Hepatocyte (in vitro differentiated cells): ENCODE data around the gene BCL2L12. TPM values are rescaled to one million over a fixed set of nuclear protein-coding genes. Genes with fewer than 3 reads are reported as not detected.

ENCODE experiments used
- DNase-seq: peaks from one replicate; pipeline ENCODE4 v3.0.0-alpha.2; 2016; ENCODE audit warnings: low spot score
- H2AFZ ChIP-seq: fragments of 200-600 bp; sonication (generic); 2 replicates; pipeline ENCODE4 v1.6.0; 2016; ENCODE audit warnings: antibody characterized with exemption, mild to moderate bottlenecking
- H3K27ac ChIP-seq: fragments of 200-600 bp; sonication (generic); 2 replicates; pipeline ENCODE4 v1.5.1; 2016; ENCODE audit warnings: mild to moderate bottlenecking
- H3K27me3 ChIP-seq: fragments of 200-600 bp; sonication (generic); 2 replicates; pipeline ENCODE4 v1.6.1; 2016
- H3K36me3 ChIP-seq: fragments of 200-600 bp; sonication (generic); replicated peaks from 2 replicates; pipeline ENCODE4 v1.5.1; 2016; ENCODE audit warnings: low read depth; ENCODE audit not compliant: insufficient read depth
- H3K4me1 ChIP-seq: fragments of 200-600 bp; sonication (generic); 2 replicates; pipeline ENCODE4 v1.5.1; 2016; ENCODE audit warnings: mild to moderate bottlenecking, moderate library complexity; ENCODE audit not compliant: insufficient read depth
- H3K4me2 ChIP-seq: fragments of 200-600 bp; sonication (generic); 2 replicates; pipeline ENCODE4 v1.6.0; 2016
- H3K4me3 ChIP-seq: fragments of 200-600 bp; sonication (generic); 2 replicates; pipeline ENCODE4 v1.5.1; 2016; ENCODE audit warnings: mild to moderate bottlenecking
- H3K79me2 ChIP-seq: fragments of 200-600 bp; sonication (generic); 2 replicates; pipeline ENCODE4 v1.6.0; 2017; ENCODE audit warnings: mild to moderate bottlenecking
- H3K9me2 ChIP-seq: fragments of 200-600 bp; sonication (generic); replicated peaks from 2 replicates; pipeline ENCODE4 v1.6.0; 2017; ENCODE audit warnings: mild to moderate bottlenecking; ENCODE audit not compliant: insufficient read depth
- H3K9me3 ChIP-seq: fragments of 200-600 bp; sonication (generic); 2 replicates; pipeline ENCODE4 v1.5.1; 2016; ENCODE audit warnings: low read depth, mild to moderate bottlenecking
- H4K20me1 ChIP-seq: fragments of 200-600 bp; sonication (generic); 2 replicates; pipeline ENCODE4 v1.6.0; 2016; ENCODE audit warnings: mild to moderate bottlenecking; ENCODE audit not compliant: insufficient read depth, poor library complexity, severe bottlenecking
- EZH2 ChIP-seq: fragments of 200-600 bp; sonication (generic); IDR thresholded peaks from 2 replicates; pipeline ENCODE4 v1.6.1; 2016; ENCODE audit warnings: antibody characterized with exemption, mild to moderate bottlenecking, borderline replicate concordance
- EZH2phosphoT487 ChIP-seq: fragments of 200-600 bp; sonication (generic); IDR thresholded peaks from one replicate; pipeline ENCODE4 v1.6.1; 2018; ENCODE audit warnings: antibody characterized with exemption, mild to moderate bottlenecking, low read depth, moderate library complexity; ENCODE audit not compliant: unreplicated experiment, severe bottlenecking
- WGBS: methylation state at CpG from one replicate; pipeline ENCODE4 v1.1.6; 2016; ENCODE audit warnings: low lambda C conversion rate; ENCODE audit errors: missing lambda C conversion rate; 5-methylcytosine and 5-hydroxymethylcytosine counted together
- polyA plus RNA-seq: library from polyadenylated mRNA; unstranded; fragments of >200 nt; fragmentation: Nextera tagmentation; extraction: Ambion mirVana; gene quantifications from 2 replicates; pipeline ENCODE4 v1.2.1, GENCODE V29; 2016
- total RNA-seq: library from RNA; depleted of rRNA; stranded (reverse); fragments of >200 nt; gene quantifications from 2 replicates; pipeline ENCODE4 v1.2.3, GENCODE V29; 2014
- TF ChIP-seq, protein P1 (sequence below): fragments of 200-600 bp; sonication (generic); IDR thresholded peaks from 2 replicates; pipeline ENCODE4 v1.5.1; 2016; ENCODE audit warnings: antibody characterized with exemption, mild to moderate bottlenecking; ENCODE audit not compliant: poor library complexity

BCL2L12 gene
- total and polyA plus RNA-seq, 2 experiments from 2014 or later = 4.9 to 28.3 TPM

- Histone ChIP-seq H3K4me1 (no peaks in the 10 kb centered on the region), H3K27me3 (no peaks in the 10 kb centered on the region), H3K79me2 (peaks cover 1% of the 10 kb centered on the region), H3K4me2 (no peak overlapping the region), H3K9me3 (no peaks in the 10 kb centered on the region), H3K4me3 (no peak overlapping the region), H3K36me3 (no peaks in the 10 kb centered on the region), H2AFZ (no peak overlapping the region), H3K9me2 (no peaks in the 10 kb centered on the region), H3K27ac (no peak overlapping the region), H4K20me1 (no peaks in the 10 kb centered on the region)
- 96% methylated on average over 10 of the region's 15 CpGs for WGBS
- TF ChIP-seq, protein P1, sequence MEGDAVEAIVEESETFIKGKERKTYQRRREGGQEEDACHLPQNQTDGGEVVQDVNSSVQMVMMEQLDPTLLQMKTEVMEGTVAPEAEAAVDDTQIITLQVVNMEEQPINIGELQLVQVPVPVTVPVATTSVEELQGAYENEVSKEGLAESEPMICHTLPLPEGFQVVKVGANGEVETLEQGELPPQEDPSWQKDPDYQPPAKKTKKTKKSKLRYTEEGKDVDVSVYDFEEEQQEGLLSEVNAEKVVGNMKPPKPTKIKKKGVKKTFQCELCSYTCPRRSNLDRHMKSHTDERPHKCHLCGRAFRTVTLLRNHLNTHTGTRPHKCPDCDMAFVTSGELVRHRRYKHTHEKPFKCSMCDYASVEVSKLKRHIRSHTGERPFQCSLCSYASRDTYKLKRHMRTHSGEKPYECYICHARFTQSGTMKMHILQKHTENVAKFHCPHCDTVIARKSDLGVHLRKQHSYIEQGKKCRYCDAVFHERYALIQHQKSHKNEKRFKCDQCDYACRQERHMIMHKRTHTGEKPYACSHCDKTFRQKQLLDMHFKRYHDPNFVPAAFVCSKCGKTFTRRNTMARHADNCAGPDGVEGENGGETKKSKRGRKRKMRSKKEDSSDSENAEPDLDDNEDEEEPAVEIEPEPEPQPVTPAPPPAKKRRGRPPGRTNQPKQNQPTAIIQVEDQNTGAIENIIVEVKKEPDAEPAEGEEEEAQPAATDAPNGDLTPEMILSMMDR = no peak
- no peak for TF ChIP-seq EZH2
- no peak for TF ChIP-seq EZH2phosphoT487
- DNase-seq = no peak
These were observed 7.6 kb upstream of the BCL2L12 start for GRCh38 chr19:49658139-49658517.

GRCh38 chr19:49658566-49659442, 6.9 kb upstream of the BCL2L12 start:
- Histone ChIP-seq H3K9me3 (no peaks in the 10 kb centered on the region), H3K27me3 (no peaks in the 10 kb centered on the region), H3K4me2 (no peak overlapping the region), H3K79me2 (peaks cover 8% of the 10 kb centered on the region), H3K27ac (no peak overlapping the region), H4K20me1 (no peaks in the 10 kb centered on the region), H3K36me3 (no peaks in the 10 kb centered on the region), H3K4me1 (peaks cover 4% of the 10 kb centered on the region), H3K4me3 (no peak overlapping the region), H3K9me2 (no peaks in the 10 kb centered on the region), H2AFZ (no peak overlapping the region)
- 95% methylated on average over 12 of the region's 12 CpGs for WGBS
- TF ChIP-seq, protein P1 = no peak
- no peak for TF ChIP-seq EZH2phosphoT487
- TF ChIP-seq EZH2 = no peak
- no peak for DNase-seq

- no peaks in the 10 kb centered on the region for H3K36me3 ChIP-seq
- DNase-seq = no peak
- TF ChIP-seq EZH2 (no peak), EZH2phosphoT487 (no peak)
- TF ChIP-seq, protein P1 = no peak
- 94% methylated on average over 15 of the region's 15 CpGs for WGBS
- H3K9me3 ChIP-seq = no peaks in the 10 kb centered on the region
- no peaks in the 10 kb centered on the region for H3K9me2 ChIP-seq
- no peaks in the 10 kb centered on the region for H4K20me1 ChIP-seq
- peaks cover 11% of the 10 kb centered on the region for H3K79me2 ChIP-seq
- H3K4me3 ChIP-seq = no peak overlapping the region
- no peak overlapping the region for H3K4me2 ChIP-seq
- H2AFZ ChIP-seq = no peak overlapping the region
- no peaks in the 10 kb centered on the region for H3K27me3 ChIP-seq
- H3K27ac ChIP-seq = no peak overlapping the region
- H3K4me1 ChIP-seq = peaks cover 8% of the 10 kb centered on the region
These were observed 5.3 kb upstream of the BCL2L12 start for GRCh38 chr19:49660338-49660961.
